SK-N-SH (cell line): Measurements from ENCODE around the gene NTNG1.

Experiments
- EZH2phosphoT487 ChIP-seq: fragments of 200-600 bp; sonication (generic); IDR thresholded peaks from 2 replicates; pipeline ENCODE4 v1.6.1; 2017; ENCODE audit warnings: low read depth, mixed run types, mild to moderate bottlenecking, antibody characterized with exemption, moderate library complexity, borderline replicate concordance
- RAD21 ChIP-seq: IDR thresholded peaks from 2 replicates; pipeline ENCODE4 v1.6.1; 2012; ENCODE audit warnings: mild to moderate bottlenecking, low read length
- RCOR1 ChIP-seq: fragments of 150-350 bp; IDR thresholded peaks from 2 replicates; pipeline ENCODE4 v1.6.1; 2017; ENCODE audit warnings: antibody characterized with exemption, low read length
- REST ChIP-seq: IDR thresholded peaks from 2 replicates; pipeline ENCODE4 v1.6.1; 2012; ENCODE audit warnings: mild to moderate bottlenecking, low read depth, low read length, moderate library complexity
- RFX5 ChIP-seq: IDR thresholded peaks from 2 replicates; pipeline ENCODE4 v1.6.1; 2012; ENCODE audit warnings: mild to moderate bottlenecking, improper control_type of control experiment, low read length
- SIN3A ChIP-seq: IDR thresholded peaks from 2 replicates; pipeline ENCODE4 v1.6.1; 2012; ENCODE audit warnings: low read depth, mild to moderate bottlenecking, low read length, moderate library complexity, borderline replicate concordance
- SMC3 ChIP-seq: IDR thresholded peaks from 2 replicates; pipeline ENCODE4 v1.6.1; 2012; ENCODE audit warnings: low read depth, low read length, improper control_type of control experiment
- TCF12 ChIP-seq: IDR thresholded peaks from 2 replicates; pipeline ENCODE4 v1.4.0; 2012
- TEAD4 ChIP-seq: IDR thresholded peaks from 2 replicates; pipeline ENCODE4 v1.4.0; 2012; ENCODE audit warnings: mild to moderate bottlenecking, borderline replicate concordance; ENCODE audit not compliant: insufficient read depth
- YY1 ChIP-seq: IDR thresholded peaks from 2 replicates; pipeline ENCODE4 v1.4.0; 2012; ENCODE audit warnings: low read depth, mild to moderate bottlenecking
- TF ChIP-seq, protein P1 (sequence below): fragments of 200-600 bp; sonication (generic); IDR thresholded peaks from 2 replicates; pipeline ENCODE4 v1.6.1; 2017; ENCODE audit warnings: antibody characterized with exemption, mild to moderate bottlenecking, moderate library complexity

- no peak for TF ChIP-seq SMC3
- no peak for TF ChIP-seq EZH2phosphoT487
- no peak for TF ChIP-seq TCF12
- TF ChIP-seq, protein P1, sequence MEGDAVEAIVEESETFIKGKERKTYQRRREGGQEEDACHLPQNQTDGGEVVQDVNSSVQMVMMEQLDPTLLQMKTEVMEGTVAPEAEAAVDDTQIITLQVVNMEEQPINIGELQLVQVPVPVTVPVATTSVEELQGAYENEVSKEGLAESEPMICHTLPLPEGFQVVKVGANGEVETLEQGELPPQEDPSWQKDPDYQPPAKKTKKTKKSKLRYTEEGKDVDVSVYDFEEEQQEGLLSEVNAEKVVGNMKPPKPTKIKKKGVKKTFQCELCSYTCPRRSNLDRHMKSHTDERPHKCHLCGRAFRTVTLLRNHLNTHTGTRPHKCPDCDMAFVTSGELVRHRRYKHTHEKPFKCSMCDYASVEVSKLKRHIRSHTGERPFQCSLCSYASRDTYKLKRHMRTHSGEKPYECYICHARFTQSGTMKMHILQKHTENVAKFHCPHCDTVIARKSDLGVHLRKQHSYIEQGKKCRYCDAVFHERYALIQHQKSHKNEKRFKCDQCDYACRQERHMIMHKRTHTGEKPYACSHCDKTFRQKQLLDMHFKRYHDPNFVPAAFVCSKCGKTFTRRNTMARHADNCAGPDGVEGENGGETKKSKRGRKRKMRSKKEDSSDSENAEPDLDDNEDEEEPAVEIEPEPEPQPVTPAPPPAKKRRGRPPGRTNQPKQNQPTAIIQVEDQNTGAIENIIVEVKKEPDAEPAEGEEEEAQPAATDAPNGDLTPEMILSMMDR = no peak
- TF ChIP-seq RFX5 = no peak
- no peak for TF ChIP-seq RCOR1
- TF ChIP-seq RAD21 = no peak; the same call in 1 of the 2 replicates
- TF ChIP-seq YY1 = no peak
- TF ChIP-seq SIN3A = no peak
- TF ChIP-seq TEAD4 = no peak
- TF ChIP-seq REST = no peak
Measured at GRCh38 chr1:107501081-107501605, 360.3 kb downstream of the NTNG1 start.
